OCI-LY1 (cell line): ENCODE results near the gene USP53.

Experiments
- H2AFZ ChIP-seq: fragments of 200-600 bp; sonication (generic), shearing (Covaris generic); 2 replicates; pipeline ENCODE4 v1.6.0; 2014; ENCODE audit warnings: antibody characterized with exemption, mild to moderate bottlenecking, low read length
- H3F3A ChIP-seq: fragments of 200-600 bp; sonication (generic), shearing (Covaris generic); 2 replicates; pipeline ENCODE4 v1.6.0; 2014; ENCODE audit warnings: mild to moderate bottlenecking, antibody characterized with exemption, low read length, moderate library complexity; ENCODE audit not compliant: insufficient read depth
- H3K27ac ChIP-seq: fragments of 200-600 bp; sonication (generic); 2 replicates; pipeline ENCODE4 v1.5.1; 2014; ENCODE audit warnings: low read length, mixed run types, mild to moderate bottlenecking, low read depth; ENCODE audit not compliant: poor library complexity, severe bottlenecking
- H3K27me3 ChIP-seq: fragments of 200-600 bp; sonication (generic); 2 replicates; pipeline ENCODE4 v1.6.0; 2014; ENCODE audit warnings: antibody characterized with exemption, mild to moderate bottlenecking, low read length, moderate library complexity; ENCODE audit not compliant: insufficient read depth
- H3K36me3 ChIP-seq: fragments of 200-600 bp; sonication (generic); 2 replicates; pipeline ENCODE4 v1.6.1; 2014; ENCODE audit warnings: mild to moderate bottlenecking, antibody characterized with exemption, low read length, moderate library complexity, mixed read lengths; ENCODE audit not compliant: insufficient read depth
- H3K4me1 ChIP-seq: fragments of 200-600 bp; sonication (generic); 2 replicates; pipeline ENCODE4 v1.5.1; 2014; ENCODE audit warnings: mild to moderate bottlenecking, low read length, moderate library complexity; ENCODE audit not compliant: insufficient read depth, severe bottlenecking
- H3K4me2 ChIP-seq: fragments of 200-600 bp; sonication (generic), shearing (Covaris generic); 2 replicates; pipeline ENCODE4 v1.6.1; 2014; ENCODE audit warnings: low read length
- H3K4me3 ChIP-seq: fragments of 200-600 bp; sonication (generic); 2 replicates; pipeline ENCODE4 v1.5.1; 2014; ENCODE audit warnings: low read length, low read depth, mild to moderate bottlenecking, mixed read lengths; ENCODE audit not compliant: poor library complexity, severe bottlenecking
- H3K79me2 ChIP-seq: fragments of 200-600 bp; shearing (Covaris generic); 2 replicates; pipeline ENCODE4 v1.6.1; 2016; ENCODE audit warnings: mixed run types, low read length, mixed read lengths; ENCODE audit not compliant: insufficient read depth
- H3K9ac ChIP-seq: fragments of 200-600 bp; sonication (generic), shearing (Covaris generic); 2 replicates; pipeline ENCODE4 v1.6.1; 2014; ENCODE audit warnings: mild to moderate bottlenecking, low read length, mixed read lengths
- H3K9me2 ChIP-seq: fragments of 200-600 bp; sonication (generic), shearing (Covaris generic); 2 replicates; pipeline ENCODE4 v1.6.1; 2014; ENCODE audit warnings: low read depth, mild to moderate bottlenecking, low read length, mixed read lengths
- H3K9me3 ChIP-seq: fragments of 200-600 bp; shearing (Covaris generic); 2 replicates; pipeline ENCODE4 v1.6.1; 2014; ENCODE audit warnings: low read length, mixed read lengths
- H4K20me1 ChIP-seq: fragments of 200-600 bp; sonication (generic), shearing (Covaris generic); 2 replicates; pipeline ENCODE4 v1.6.0; 2016; ENCODE audit warnings: mild to moderate bottlenecking, low read length; ENCODE audit not compliant: insufficient read depth
- EZH2 ChIP-seq: fragments of 200-600 bp; sonication (generic), shearing (Covaris generic); IDR thresholded peaks from 2 replicates; pipeline ENCODE4 v1.8.0; 2017; ENCODE audit warnings: borderline replicate concordance, mixed run types, mild to moderate bottlenecking, antibody characterized with exemption, low read length, moderate library complexity, mixed read lengths
- TF ChIP-seq, protein P1 (sequence below): fragments of 200-600 bp; sonication (generic), shearing (Covaris generic); IDR thresholded peaks from 2 replicates; pipeline ENCODE4 v1.5.1; 2017; ENCODE audit warnings: mild to moderate bottlenecking, antibody characterized with exemption, low read length, moderate library complexity, mixed read lengths

Gene USP53

DNA sequence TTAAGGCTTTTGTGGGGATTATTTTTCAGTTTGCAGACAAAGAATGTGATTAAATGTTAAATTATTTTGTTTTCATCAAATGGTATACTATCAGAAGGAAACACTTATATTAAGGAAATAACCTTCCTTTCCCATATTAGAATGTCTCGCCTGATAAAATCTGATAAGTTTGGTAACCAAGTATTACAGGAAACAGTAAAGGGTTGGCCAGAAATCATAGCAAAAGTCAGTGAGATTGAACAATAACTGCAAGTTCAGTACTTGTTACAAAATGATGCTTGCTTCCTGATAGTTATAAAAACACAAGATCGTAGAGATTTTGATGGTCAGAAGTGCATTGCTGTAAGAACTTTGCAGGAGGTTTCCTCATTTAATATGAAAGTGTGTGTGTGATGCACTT, 68.9 kb downstream of the USP53 start:
- Histone ChIP-seq H3K9me3 (no peaks in the 10 kb centered on the region), H3K79me2 (0 out of 2 replicates have a peak, but pooled peaks cover 4% of the 10 kb centered on the region), H3K9me2 (no peaks in the 10 kb centered on the region), H3K27me3 (no peaks in the 10 kb centered on the region), H3K4me3 (no peak overlapping the region), H3F3A (no peaks in the 10 kb centered on the region; the same call in 1 of the 2 replicates), H3K9ac (no peak overlapping the region), H4K20me1 (no peaks in the 10 kb centered on the region), H3K4me2 (no peak overlapping the region), H2AFZ (no peak overlapping the region), H3K36me3 (peaks cover 3% of the 10 kb centered on the region; the same call in 1 of the 2 replicates), H3K27ac (no peak overlapping the region), H3K4me1 (peaks cover 9% of the 10 kb centered on the region)
- TF ChIP-seq, protein P1, sequence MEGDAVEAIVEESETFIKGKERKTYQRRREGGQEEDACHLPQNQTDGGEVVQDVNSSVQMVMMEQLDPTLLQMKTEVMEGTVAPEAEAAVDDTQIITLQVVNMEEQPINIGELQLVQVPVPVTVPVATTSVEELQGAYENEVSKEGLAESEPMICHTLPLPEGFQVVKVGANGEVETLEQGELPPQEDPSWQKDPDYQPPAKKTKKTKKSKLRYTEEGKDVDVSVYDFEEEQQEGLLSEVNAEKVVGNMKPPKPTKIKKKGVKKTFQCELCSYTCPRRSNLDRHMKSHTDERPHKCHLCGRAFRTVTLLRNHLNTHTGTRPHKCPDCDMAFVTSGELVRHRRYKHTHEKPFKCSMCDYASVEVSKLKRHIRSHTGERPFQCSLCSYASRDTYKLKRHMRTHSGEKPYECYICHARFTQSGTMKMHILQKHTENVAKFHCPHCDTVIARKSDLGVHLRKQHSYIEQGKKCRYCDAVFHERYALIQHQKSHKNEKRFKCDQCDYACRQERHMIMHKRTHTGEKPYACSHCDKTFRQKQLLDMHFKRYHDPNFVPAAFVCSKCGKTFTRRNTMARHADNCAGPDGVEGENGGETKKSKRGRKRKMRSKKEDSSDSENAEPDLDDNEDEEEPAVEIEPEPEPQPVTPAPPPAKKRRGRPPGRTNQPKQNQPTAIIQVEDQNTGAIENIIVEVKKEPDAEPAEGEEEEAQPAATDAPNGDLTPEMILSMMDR, result no peak
- no peak for TF ChIP-seq EZH2

DNA sequence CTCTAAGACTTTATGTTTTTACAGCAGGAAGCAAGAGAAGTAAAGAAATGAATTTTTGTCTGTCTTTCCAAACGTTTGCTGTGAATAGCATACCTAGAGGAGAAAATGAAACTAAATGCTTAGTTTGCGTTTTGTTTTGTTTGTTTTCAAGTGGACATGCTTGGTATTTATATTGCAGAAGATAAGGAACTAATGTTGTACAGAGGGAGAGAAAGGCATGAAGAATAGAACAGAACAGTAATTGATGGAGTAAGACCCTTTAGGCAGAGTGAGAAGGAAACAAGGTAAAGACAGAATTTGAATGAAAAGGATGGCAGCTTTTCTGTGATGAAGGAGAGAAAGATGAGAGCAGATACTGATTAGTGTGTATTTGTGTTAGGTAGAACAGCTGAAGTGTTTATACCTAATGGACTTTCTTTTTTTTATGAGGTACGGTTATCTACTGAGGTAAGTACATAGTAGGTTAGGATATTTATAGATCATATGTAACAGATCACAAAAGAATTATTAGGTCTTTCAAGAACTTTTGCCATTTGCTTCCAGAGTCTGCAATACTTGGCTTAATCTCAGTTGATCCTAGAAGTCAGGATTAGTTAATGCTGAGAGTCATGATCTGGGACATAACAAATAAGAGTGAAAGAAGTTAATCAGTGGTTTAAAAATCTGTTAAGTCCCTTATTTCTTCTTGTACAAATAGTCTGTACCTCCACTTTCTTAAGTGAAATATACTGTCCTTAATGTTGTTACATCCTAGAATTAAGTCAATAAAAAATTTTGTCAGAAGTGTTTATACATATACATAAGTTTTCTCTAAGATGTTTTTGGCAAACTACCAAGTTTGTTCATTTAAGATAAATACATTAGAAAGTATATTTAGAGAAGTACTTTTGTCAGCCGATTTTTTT, 72.6 kb downstream of the USP53 start:
- Histone ChIP-seq H3K9ac (no peak overlapping the region), H3K4me3 (no peak overlapping the region)

DNA sequence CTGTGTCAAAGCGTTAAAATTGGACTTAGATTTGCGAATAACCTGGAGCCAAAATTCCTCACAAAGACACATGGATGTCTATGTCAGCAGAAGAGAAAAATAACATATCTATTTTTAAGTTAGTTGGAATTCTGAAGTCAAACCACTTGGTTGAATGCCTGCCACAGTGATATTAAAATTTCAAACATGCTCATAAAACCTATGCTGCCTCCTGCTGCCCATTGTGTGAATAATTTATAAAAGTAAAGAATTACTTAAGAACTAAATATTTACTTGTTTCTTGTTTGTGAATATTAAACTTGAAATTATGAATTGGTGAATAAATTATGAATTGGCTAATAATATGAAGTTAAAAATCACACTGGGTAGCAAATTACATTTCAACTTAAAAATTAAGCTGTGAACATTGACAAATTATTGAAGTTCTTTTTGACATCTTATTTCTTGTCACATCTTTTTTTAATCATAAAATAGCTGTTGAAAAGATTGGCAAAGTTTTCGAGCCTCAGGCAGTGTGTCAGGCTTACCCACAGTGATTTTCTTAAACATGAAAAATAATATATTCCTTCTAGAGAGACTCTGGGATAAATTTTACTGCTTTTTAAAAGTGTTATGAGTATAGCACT, 74.0 kb downstream of the USP53 start:
- Histone ChIP-seq H3K4me2 (no peak overlapping the region), H3K9ac (no peak overlapping the region), H2AFZ (no peak overlapping the region), H4K20me1 (no peaks in the 10 kb centered on the region), H3K4me3 (no peak overlapping the region), H3K9me2 (no peaks in the 10 kb centered on the region), H3K27me3 (no peaks in the 10 kb centered on the region), H3K9me3 (no peaks in the 10 kb centered on the region), H3K36me3 (no peaks in the 10 kb centered on the region; the same call in 1 of the 2 replicates), H3F3A (no peaks in the 10 kb centered on the region; the same call in 1 of the 2 replicates), H3K4me1 (peaks cover 9% of the 10 kb centered on the region), H3K79me2 (no peaks in the 10 kb centered on the region), H3K27ac (no peak overlapping the region)
- TF ChIP-seq EZH2, result no peak
- TF ChIP-seq, protein P1, result peak; percentile 60

More for the DNA sequence above, 72.6 kb downstream of the USP53 start:
- Histone ChIP-seq H3K9me3 (no peaks in the 10 kb centered on the region), H3K79me2 (0 out of 2 replicates have a peak, but pooled peaks cover 4% of the 10 kb centered on the region), H3K9me2 (no peaks in the 10 kb centered on the region), H3K36me3 (peaks cover 2% of the 10 kb centered on the region; the same call in 1 of the 2 replicates), H3K4me2 (peak overlapping the region; percentile 30; the same call in 1 of the 2 replicates), H3K4me1 (peaks cover 9% of the 10 kb centered on the region), H3K27ac (no peak overlapping the region), H2AFZ (no peak overlapping the region), H3K27me3 (no peaks in the 10 kb centered on the region), H3F3A (no peaks in the 10 kb centered on the region; the same call in 1 of the 2 replicates), H4K20me1 (no peaks in the 10 kb centered on the region)
- TF ChIP-seq EZH2, result no peak
- TF ChIP-seq, protein P1, result no peak
